Measurements from ENCODE around the gene GSTCD.

Gene GSTCD

DNA sequence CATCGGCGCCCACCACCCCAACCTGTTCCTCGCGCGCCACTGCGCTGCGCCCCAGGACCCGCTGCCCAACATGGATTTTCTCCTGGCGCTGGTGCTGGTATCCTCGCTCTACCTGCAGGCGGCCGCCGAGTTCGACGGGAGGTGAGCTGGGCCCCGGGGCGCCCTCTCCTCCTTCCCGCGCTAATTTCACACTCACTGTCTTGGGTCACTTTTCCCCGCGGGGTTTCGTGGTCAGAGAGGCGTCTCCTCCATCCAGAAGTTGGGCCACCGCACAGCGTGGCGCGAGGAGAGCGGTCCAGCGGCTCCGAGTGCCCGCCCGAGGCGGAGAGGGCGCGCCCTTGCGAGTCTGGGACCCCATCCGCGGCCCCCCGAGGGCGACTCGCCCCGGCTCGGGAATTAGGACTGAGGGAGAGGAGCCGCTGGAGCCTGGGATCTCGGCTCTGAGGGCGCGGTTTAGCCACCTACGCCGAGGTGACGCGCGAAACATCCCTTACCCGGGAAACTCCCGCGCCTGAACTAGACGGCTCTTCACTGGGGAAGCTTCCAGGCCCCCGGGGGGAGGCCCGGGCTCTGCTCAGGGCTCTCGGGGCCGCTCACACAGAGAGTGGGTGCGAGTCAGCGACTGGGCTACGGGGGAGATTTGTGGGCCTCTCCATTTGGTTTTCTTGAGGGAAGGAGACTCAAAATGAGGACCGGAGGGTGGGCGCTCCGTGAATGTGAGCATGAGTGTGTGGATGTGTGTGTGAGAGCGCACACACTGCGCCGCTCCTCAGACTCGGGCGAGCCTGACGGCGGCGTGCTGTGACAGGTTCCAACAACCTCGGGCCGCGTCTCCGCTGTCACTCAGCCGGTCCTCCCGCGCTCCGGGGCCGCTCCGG lies 187.2 kb downstream of the GSTCD start:
- DNase-seq: no peak

DNA sequence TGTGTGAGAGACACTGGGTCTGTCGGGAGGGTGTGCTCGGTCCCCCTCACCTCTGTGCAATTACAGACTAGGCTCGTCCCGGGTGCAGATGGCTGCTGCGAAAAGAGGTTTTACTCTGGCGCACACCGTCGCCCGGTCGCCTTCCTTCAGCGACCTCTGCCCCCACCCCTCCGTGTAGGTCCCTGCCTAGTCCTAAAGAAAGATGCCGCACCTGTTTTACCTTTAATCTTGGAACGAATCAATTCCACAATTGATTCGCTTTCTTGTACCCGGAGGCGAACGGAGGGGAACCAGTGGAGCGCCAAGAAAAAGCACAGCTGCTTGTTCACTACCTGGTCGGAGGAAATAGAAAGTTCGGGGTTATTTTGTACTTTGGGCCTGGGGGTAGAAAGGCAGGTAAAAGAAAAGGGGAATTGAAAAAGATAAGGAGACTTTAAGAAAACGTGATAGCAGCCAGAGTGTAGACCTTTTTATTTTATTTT lies 187.9 kb downstream of the GSTCD start:
- no peak for DNase-seq
